ENCODE data around the gene SEMA3D. TPM values are rescaled to one million over a fixed set of nuclear protein-coding genes. Genes with fewer than 3 reads are reported as not detected.

The SEMA3D gene
- total RNA-seq, 1 experiment from 2014 or later: 23.3 TPM

DNA sequence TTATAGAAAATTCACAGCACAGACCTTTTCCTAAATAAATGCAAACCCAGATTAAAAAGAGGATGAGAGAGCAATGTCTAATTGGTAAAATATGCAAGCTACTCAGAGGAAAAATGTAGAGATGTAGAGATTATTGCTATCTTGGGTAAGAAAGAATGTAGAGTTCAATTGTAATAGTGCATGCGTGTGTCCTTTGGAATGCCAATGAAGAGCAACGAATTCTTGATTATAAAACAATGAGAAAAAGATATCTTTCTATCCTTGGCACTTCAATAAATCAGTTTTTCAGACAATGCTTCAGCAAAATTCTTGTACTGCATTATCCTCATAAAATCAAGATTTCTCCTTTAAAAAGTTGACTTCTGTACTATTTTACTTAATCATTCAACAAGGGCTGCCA lies 50.9 kb downstream of the SEMA3D start:
- Histone ChIP-seq H3K27ac (ENCODE audit: low read depth, low read length, poor library complexity, severe bottlenecking) (no peak overlapping the region), H3K27me3 (replicated peaks; ENCODE audit: insufficient read depth, low read depth, low read length, poor library complexity) (no peaks in the 10 kb centered on the region), H3K36me3 (ENCODE audit: insufficient read depth, low read length, poor library complexity, severe bottlenecking) (no peaks in the 10 kb centered on the region), H3K4me1 (ENCODE audit: insufficient read depth, low read length, poor library complexity, severe bottlenecking) (peaks cover 9% of the 10 kb centered on the region), H3K9me3 (ENCODE audit: low read depth, low read length, poor library complexity, severe bottlenecking) (no peaks in the 10 kb centered on the region), H3K4me3 (ENCODE audit: low read depth, low read length, poor library complexity, severe bottlenecking) (no peak overlapping the region)
- no peak for TF ChIP-seq EZH2 (IDR thresholded peaks at IDR 0.05; ENCODE audit: borderline replicate concordance, low read depth, low read length, poor library complexity, severe bottlenecking)
- BruUV-seq (replicated peaks): no TSS peak
- CTCF ChIA-PET: no interaction called here
- intact Hi-C loops (cut with micrococcal nuclease; ENCODE audit: unreplicated experiment): no loop called here
- POLR2A ChIA-PET (ENCODE audit: low non-redundant PET): no interaction called here
- peak; percentile 58 for DNase-seq (ENCODE audit: low spot score)

DNA sequence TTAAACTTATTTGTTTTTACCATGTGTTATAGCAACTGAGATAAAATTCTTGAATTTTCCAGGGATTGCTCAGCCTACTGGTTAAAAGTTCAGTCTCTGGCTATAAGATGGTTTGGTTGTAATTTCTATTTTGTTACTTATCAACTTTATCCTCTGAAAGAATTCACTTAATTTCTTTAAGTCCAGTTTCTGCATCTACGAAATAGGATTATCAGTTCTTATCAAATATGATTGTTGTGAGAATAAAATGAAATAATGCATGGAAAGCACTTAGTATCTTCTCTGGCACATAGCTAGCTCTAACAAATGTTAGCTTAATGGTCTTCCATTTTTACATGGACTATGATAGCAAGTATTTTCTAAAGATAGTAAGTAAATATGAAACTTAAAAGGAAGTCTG lies 53.3 kb downstream of the SEMA3D start:
- H3K4me1 ChIP-seq (ENCODE audit: insufficient read depth, low read length, poor library complexity, severe bottlenecking): peaks cover 9% of the 10 kb centered on the region
- no peaks in the 10 kb centered on the region for H3K36me3 ChIP-seq (ENCODE audit: insufficient read depth, low read length, poor library complexity, severe bottlenecking)
- H3K27me3 ChIP-seq (replicated peaks; ENCODE audit: insufficient read depth, low read depth, low read length, poor library complexity): no peaks in the 10 kb centered on the region
- no TSS peak for BruUV-seq (replicated peaks)
- DNase-seq (ENCODE audit: low spot score): no peak
- intact Hi-C loops (cut with micrococcal nuclease; ENCODE audit: unreplicated experiment): no loop called here
- no peak overlapping the region for H3K27ac ChIP-seq (ENCODE audit: low read depth, low read length, poor library complexity, severe bottlenecking)
- H3K4me3 ChIP-seq (ENCODE audit: low read depth, low read length, poor library complexity, severe bottlenecking): no peak overlapping the region
- ChIA-PET POLR2A (ENCODE audit: low non-redundant PET) (no interaction called here), CTCF (no interaction called here)
- TF ChIP-seq EZH2 (IDR thresholded peaks at IDR 0.05; ENCODE audit: borderline replicate concordance, low read depth, low read length, poor library complexity, severe bottlenecking): no peak
- TF ChIP-seq, protein P1, sequence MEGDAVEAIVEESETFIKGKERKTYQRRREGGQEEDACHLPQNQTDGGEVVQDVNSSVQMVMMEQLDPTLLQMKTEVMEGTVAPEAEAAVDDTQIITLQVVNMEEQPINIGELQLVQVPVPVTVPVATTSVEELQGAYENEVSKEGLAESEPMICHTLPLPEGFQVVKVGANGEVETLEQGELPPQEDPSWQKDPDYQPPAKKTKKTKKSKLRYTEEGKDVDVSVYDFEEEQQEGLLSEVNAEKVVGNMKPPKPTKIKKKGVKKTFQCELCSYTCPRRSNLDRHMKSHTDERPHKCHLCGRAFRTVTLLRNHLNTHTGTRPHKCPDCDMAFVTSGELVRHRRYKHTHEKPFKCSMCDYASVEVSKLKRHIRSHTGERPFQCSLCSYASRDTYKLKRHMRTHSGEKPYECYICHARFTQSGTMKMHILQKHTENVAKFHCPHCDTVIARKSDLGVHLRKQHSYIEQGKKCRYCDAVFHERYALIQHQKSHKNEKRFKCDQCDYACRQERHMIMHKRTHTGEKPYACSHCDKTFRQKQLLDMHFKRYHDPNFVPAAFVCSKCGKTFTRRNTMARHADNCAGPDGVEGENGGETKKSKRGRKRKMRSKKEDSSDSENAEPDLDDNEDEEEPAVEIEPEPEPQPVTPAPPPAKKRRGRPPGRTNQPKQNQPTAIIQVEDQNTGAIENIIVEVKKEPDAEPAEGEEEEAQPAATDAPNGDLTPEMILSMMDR (conservative IDR thresholded peaks at IDR 0.05; ENCODE audit: low read depth, low read length): no peak
- no peaks in the 10 kb centered on the region for H3K9me3 ChIP-seq (ENCODE audit: low read depth, low read length, poor library complexity, severe bottlenecking)

DNA sequence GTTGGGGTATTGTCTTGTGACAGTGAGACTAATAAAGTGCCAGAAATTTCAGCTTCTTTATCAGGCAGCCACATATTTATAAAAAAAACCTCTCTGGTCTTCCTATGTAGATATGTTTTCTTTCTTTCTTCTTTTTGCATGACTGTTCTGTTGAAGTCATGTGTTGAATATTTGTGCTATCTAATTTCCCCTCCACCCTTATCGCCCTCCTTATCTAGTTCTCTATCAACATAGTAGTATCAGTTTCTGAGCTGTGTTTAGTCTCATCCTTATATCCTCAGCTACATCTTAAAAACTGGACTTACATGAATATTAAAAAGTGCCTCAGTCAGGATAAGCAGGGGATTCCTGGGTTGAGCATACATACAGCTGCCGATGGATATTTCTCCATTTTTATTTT lies 53.9 kb downstream of the SEMA3D start:
- Histone ChIP-seq H3K9me3 (ENCODE audit: low read depth, low read length, poor library complexity, severe bottlenecking) (no peaks in the 10 kb centered on the region), H3K27me3 (replicated peaks; ENCODE audit: insufficient read depth, low read depth, low read length, poor library complexity) (no peaks in the 10 kb centered on the region), H3K4me1 (ENCODE audit: insufficient read depth, low read length, poor library complexity, severe bottlenecking) (peaks cover 9% of the 10 kb centered on the region), H3K27ac (ENCODE audit: low read depth, low read length, poor library complexity, severe bottlenecking) (no peak overlapping the region), H3K4me3 (ENCODE audit: low read depth, low read length, poor library complexity, severe bottlenecking) (no peak overlapping the region), H3K36me3 (ENCODE audit: insufficient read depth, low read length, poor library complexity, severe bottlenecking) (no peaks in the 10 kb centered on the region)
- DNase-seq (ENCODE audit: low spot score): no peak
- ChIA-PET CTCF (no interaction called here), POLR2A (ENCODE audit: low non-redundant PET) (no interaction called here)
- TF ChIP-seq, protein P1 (conservative IDR thresholded peaks at IDR 0.05; ENCODE audit: low read depth, low read length): no peak
- TF ChIP-seq EZH2 (IDR thresholded peaks at IDR 0.05; ENCODE audit: borderline replicate concordance, low read depth, low read length, poor library complexity, severe bottlenecking): no peak
- no TSS peak for BruUV-seq (replicated peaks)
- intact Hi-C loops (cut with micrococcal nuclease; ENCODE audit: unreplicated experiment): no loop called here

DNA sequence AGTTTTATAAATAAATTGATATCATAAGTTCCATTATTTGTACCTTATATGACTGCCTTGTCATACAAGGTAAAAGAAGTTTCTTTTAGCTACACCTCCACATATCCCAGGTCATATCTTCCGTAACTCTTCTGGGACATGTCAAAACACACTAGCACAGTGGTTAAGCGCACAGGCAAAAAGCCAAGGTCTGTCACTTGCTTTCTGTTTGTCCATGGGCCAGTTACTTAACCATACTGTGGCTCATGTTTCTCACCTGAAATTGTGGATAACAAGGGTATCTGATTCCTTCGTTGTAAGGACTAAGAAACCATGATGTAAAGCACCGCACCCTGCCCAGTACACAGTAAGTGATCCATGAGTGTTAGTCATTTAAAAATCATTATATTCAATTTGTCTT lies 56.2 kb downstream of the SEMA3D start:
- no TSS peak for BruUV-seq (replicated peaks)
- intact Hi-C loops (cut with micrococcal nuclease; ENCODE audit: unreplicated experiment): no loop called here
- ChIA-PET POLR2A (ENCODE audit: low non-redundant PET) (no interaction called here), CTCF (no interaction called here)
- no peak overlapping the region for H3K4me3 ChIP-seq (ENCODE audit: low read depth, low read length, poor library complexity, severe bottlenecking)
- H3K36me3 ChIP-seq (ENCODE audit: insufficient read depth, low read length, poor library complexity, severe bottlenecking): no peaks in the 10 kb centered on the region
- H3K4me1 ChIP-seq (ENCODE audit: insufficient read depth, low read length, poor library complexity, severe bottlenecking): peaks cover 15% of the 10 kb centered on the region
- no peak overlapping the region for H3K27ac ChIP-seq (ENCODE audit: low read depth, low read length, poor library complexity, severe bottlenecking)
- TF ChIP-seq, protein P1 (conservative IDR thresholded peaks at IDR 0.05; ENCODE audit: low read depth, low read length): no peak
- TF ChIP-seq EZH2 (IDR thresholded peaks at IDR 0.05; ENCODE audit: borderline replicate concordance, low read depth, low read length, poor library complexity, severe bottlenecking): no peak
- H3K27me3 ChIP-seq (replicated peaks; ENCODE audit: insufficient read depth, low read depth, low read length, poor library complexity): no peaks in the 10 kb centered on the region
- no peaks in the 10 kb centered on the region for H3K9me3 ChIP-seq (ENCODE audit: low read depth, low read length, poor library complexity, severe bottlenecking)
- DNase-seq (ENCODE audit: low spot score): no peak

Data from A673 (cell line).